Panc1 (cell line): Measurements from ENCODE around the gene GLIPR1L2. TPM values are rescaled to one million over a fixed set of nuclear protein-coding genes. Genes with fewer than 3 reads are reported as not detected.

ENCODE experiments used
- ATAC-seq: fragments of 200-7000 bp; cut with Tn5 transposase; 2 replicates; pipeline ENCODE4 v1.9.1; 2020; ENCODE audit warnings: mild to moderate bottlenecking, moderate library complexity
- BruUV-seq: library from RNA; stranded (reverse); fragments of 400-500 nt; replicated peaks from 2 replicates; lab custom pipeline; 2021; lab: Mats Ljungman, UMichigan
- CTCF ChIA-PET: fragments of 300-600 bp; sonication (Branson Sonifier 250); formaldehyde crosslinking; loops from one replicate; lab custom pipeline; 2022; ENCODE audit warnings: antibody characterized with exemption; lab: Charles Lee
- POLR2A ChIA-PET: fragments of 300-600 bp; sonication (Branson Sonifier 250); formaldehyde crosslinking; loops from one replicate; lab custom pipeline; 2022; ENCODE audit warnings: antibody characterized with exemption; lab: Charles Lee
- DNase-seq: peaks from one replicate; pipeline ENCODE4 v3.0.0-alpha.2; 2010; ENCODE audit warnings: low read depth, low spot score
- H3K27ac ChIP-seq: 2 replicates; pipeline ENCODE4 v1.5.1; 2011; ENCODE audit warnings: mild to moderate bottlenecking, low read length, inconsistent platforms
- H3K27me3 ChIP-seq: fragments of 200-500 bp; sonication (Bioruptor generic); 2 replicates; pipeline ENCODE4 v1.6.0; 2014; ENCODE audit warnings: low read length, inconsistent platforms; ENCODE audit not compliant: control insufficient read depth, insufficient read depth
- H3K36me3 ChIP-seq: fragments of 200-500 bp; sonication (Bioruptor generic); 2 replicates; pipeline ENCODE4 v1.5.1; 2014; ENCODE audit warnings: inconsistent platforms, mild to moderate bottlenecking, low read length, moderate library complexity; ENCODE audit not compliant: control insufficient read depth, insufficient read depth
- H3K4me1 ChIP-seq: 2 replicates; pipeline ENCODE4 v1.5.1; 2011; ENCODE audit warnings: inconsistent platforms, mild to moderate bottlenecking, low read length, moderate library complexity; ENCODE audit not compliant: control insufficient read depth, insufficient read depth
- H3K4me3 ChIP-seq, 2 experiments: 2 replicates each; pipeline ENCODE4 v1.5.1; 2011 to 2012; ENCODE audit warnings: low read depth in 2 of 2, low read length in 2 of 2, mild to moderate bottlenecking in 2 of 2, inconsistent platforms in 1 of 2, moderate library complexity in 1 of 2
- H3K9me3 ChIP-seq: fragments of 200-500 bp; sonication (Bioruptor generic); 2 replicates; pipeline ENCODE4 v1.5.1; 2014; ENCODE audit warnings: low read depth, mild to moderate bottlenecking, inconsistent platforms, low read length, moderate library complexity; ENCODE audit not compliant: control insufficient read depth, insufficient read depth
- POLR2AphosphoS5 ChIP-seq: IDR thresholded peaks from 2 replicates; pipeline ENCODE4 v1.6.1; 2012; ENCODE audit warnings: mild to moderate bottlenecking, low read depth, low read length, moderate library complexity
- SIN3A ChIP-seq: IDR thresholded peaks from 2 replicates; pipeline ENCODE4 v1.6.1; 2012; ENCODE audit warnings: low read depth, mild to moderate bottlenecking, low read length, moderate library complexity, borderline replicate concordance; ENCODE audit not compliant: insufficient read depth
- TCF7L2 ChIP-seq: IDR thresholded peaks from 2 replicates; pipeline ENCODE4 v1.6.1; 2011; ENCODE audit warnings: mild to moderate bottlenecking, low read depth, low read length, inconsistent platforms
- in situ Hi-C: cut with HindIII; loops from 2 replicates; pipeline ENCODE4 v1.10.0; 2016; ENCODE audit warnings: low sequenced_read_pairs, low pct_unique_long_range_greater_than_20kb
- intact Hi-C: fragments of 100-400 bp; cut with micrococcal nuclease; formaldehyde crosslinking; loops from one replicate; pipeline ENCODE4 v1.10.0; 2022; ENCODE audit not compliant: unreplicated experiment
- total RNA-seq: library from RNA; stranded (reverse); gene quantifications from one replicate; pipeline ENCODE4 v1.2.1, GENCODE V29; 2021; ENCODE audit not compliant: unreplicated experiment
- TF ChIP-seq, protein P1 (sequence below), 2 experiments: IDR thresholded peaks; 2 replicates each; pipeline ENCODE4 v1.6.1; 2011 to 2012; ENCODE audit warnings: low read depth in 2 of 2, control low read depth in 1 of 2, low read length in 1 of 2, mild to moderate bottlenecking in 1 of 2, moderate library complexity in 1 of 2; ENCODE audit not compliant: insufficient read depth in 1 of 2
- TF ChIP-seq, protein P2 (sequence below): fragments of 450-650 bp; IDR thresholded peaks from 2 replicates; pipeline ENCODE4 v1.5.1; 2017; ENCODE audit warnings: mild to moderate bottlenecking

The GLIPR1L2 gene
- total RNA-seq, 1 experiment from 2014 or later: 0.72 TPM

DNA sequence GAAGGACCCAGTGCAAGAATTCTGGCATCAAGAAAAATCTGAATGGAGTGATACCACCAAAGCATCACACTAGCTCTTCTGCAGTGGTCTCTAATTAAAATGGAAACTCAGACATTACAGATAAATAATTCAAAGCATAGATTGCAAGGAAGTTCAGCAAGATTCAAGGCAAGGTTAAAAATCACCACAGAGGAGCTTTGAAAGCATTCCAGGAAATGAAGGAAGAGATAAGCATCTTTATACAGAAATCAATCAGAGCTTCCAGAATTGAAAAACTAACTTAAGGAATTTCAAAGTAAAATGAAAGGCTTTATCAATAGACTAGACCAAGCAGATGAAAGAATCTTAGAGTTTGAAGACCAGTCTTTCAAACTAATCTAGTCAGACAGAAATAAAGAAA is 69.3 kb downstream of the GLIPR1L2 start:
- POLR2A ChIA-PET: no interaction called here
- DNase-seq: no peak
- BruUV-seq: no TSS peak
- ATAC-seq: no peak
- in situ Hi-C loops (no loop called here), intact Hi-C loops (no loop called here)
- Histone ChIP-seq H3K27ac (peak overlapping the region; percentile 68; the same call in 1 of the 2 replicates), H3K27me3 (no peaks in the 10 kb centered on the region), H3K4me3 (no peak overlapping the region), H3K36me3 (no peaks in the 10 kb centered on the region), H3K4me1 (no peaks in the 10 kb centered on the region; the same call in 1 of the 2 replicates), H3K9me3 (peaks cover 11% of the 10 kb centered on the region; the same call in 1 of the 2 replicates)
- no peak for TF ChIP-seq SIN3A
- TF ChIP-seq, protein P1, sequence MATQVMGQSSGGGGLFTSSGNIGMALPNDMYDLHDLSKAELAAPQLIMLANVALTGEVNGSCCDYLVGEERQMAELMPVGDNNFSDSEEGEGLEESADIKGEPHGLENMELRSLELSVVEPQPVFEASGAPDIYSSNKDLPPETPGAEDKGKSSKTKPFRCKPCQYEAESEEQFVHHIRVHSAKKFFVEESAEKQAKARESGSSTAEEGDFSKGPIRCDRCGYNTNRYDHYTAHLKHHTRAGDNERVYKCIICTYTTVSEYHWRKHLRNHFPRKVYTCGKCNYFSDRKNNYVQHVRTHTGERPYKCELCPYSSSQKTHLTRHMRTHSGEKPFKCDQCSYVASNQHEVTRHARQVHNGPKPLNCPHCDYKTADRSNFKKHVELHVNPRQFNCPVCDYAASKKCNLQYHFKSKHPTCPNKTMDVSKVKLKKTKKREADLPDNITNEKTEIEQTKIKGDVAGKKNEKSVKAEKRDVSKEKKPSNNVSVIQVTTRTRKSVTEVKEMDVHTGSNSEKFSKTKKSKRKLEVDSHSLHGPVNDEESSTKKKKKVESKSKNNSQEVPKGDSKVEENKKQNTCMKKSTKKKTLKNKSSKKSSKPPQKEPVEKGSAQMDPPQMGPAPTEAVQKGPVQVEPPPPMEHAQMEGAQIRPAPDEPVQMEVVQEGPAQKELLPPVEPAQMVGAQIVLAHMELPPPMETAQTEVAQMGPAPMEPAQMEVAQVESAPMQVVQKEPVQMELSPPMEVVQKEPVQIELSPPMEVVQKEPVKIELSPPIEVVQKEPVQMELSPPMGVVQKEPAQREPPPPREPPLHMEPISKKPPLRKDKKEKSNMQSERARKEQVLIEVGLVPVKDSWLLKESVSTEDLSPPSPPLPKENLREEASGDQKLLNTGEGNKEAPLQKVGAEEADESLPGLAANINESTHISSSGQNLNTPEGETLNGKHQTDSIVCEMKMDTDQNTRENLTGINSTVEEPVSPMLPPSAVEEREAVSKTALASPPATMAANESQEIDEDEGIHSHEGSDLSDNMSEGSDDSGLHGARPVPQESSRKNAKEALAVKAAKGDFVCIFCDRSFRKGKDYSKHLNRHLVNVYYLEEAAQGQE (IDR thresholded peaks at IDR 0.05; ENCODE audit: insufficient read depth in 1 of 2, low read depth in 2 of 2, low read length in 1 of 2): no peak
- peak; percentile 73 for TF ChIP-seq TCF7L2
- TF ChIP-seq POLR2AphosphoS5: no peak
- TF ChIP-seq, protein P2, sequence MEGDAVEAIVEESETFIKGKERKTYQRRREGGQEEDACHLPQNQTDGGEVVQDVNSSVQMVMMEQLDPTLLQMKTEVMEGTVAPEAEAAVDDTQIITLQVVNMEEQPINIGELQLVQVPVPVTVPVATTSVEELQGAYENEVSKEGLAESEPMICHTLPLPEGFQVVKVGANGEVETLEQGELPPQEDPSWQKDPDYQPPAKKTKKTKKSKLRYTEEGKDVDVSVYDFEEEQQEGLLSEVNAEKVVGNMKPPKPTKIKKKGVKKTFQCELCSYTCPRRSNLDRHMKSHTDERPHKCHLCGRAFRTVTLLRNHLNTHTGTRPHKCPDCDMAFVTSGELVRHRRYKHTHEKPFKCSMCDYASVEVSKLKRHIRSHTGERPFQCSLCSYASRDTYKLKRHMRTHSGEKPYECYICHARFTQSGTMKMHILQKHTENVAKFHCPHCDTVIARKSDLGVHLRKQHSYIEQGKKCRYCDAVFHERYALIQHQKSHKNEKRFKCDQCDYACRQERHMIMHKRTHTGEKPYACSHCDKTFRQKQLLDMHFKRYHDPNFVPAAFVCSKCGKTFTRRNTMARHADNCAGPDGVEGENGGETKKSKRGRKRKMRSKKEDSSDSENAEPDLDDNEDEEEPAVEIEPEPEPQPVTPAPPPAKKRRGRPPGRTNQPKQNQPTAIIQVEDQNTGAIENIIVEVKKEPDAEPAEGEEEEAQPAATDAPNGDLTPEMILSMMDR: no peak
- CTCF ChIA-PET: no interaction called here

DNA sequence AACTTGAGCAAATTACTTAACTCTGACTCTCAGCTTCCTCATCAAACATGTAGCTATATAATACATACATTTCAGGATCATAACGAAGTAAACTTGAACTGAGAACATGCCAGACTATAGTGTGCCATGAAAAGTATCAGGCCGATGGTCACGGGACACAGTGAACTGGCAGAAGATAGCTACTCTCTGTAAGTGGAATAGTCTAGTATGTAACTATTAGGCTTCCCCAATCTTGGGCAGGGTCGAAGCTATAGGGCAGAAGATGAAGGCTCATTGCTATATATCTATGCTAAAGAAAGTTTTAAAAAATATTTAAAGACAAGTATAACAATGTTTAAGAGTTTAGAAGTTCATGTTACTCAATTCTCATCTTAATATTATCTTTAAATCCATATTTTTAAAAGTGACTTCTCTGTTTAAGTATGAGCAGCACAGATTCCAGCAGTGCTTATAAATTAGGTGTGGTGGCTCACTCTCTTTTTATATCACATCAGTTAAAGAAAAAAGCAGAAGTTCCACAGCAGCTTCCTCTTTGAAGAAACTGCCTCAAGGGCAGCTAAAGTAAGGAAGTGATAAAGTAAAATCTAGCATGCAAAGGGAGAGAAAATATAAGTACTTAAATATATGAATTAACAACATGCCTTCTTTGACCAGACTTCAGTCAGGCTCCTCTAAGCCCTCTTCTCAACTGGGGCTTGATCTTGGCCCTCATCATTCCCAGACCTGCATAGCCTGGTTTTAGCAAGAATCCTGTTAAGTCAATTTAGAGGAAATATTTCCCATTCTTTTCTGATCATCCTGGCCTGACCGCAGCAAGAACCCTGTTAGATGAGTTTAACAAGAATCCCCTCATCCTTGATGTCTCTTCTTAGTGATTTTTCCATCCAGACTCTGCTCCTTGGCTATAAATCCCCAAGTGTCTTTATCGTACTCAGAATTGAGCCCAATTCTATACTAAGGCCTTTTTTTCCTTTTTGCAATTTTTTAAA is 81.3 kb downstream of the GLIPR1L2 start:
- in situ Hi-C loops (no loop called here), intact Hi-C loops (no loop called here)
- ATAC-seq (no peak), DNase-seq (no peak)
- Histone ChIP-seq H3K4me1 (no peaks in the 10 kb centered on the region), H3K27ac (peak overlapping the region; percentile 23; the same call in 1 of the 2 replicates), H3K27me3 (no peaks in the 10 kb centered on the region), H3K9me3 (no peaks in the 10 kb centered on the region), H3K4me3 (no peak overlapping the region), H3K36me3 (no peaks in the 10 kb centered on the region)
- BruUV-seq: no TSS peak
- CTCF ChIA-PET: no interaction called here
- TF ChIP-seq TCF7L2: no peak
- no peak for TF ChIP-seq SIN3A
- TF ChIP-seq, protein P2: no peak
- TF ChIP-seq, protein P1 (IDR thresholded peaks at IDR 0.05; ENCODE audit: insufficient read depth in 1 of 2, low read depth in 2 of 2, low read length in 1 of 2): no peak
- no peak for TF ChIP-seq POLR2AphosphoS5
- POLR2A ChIA-PET: no interaction called here
